Fibroblast of the aortic adventitia (primary cell): ENCODE results near the gene KLF4. TPM values are rescaled to one million over a fixed set of nuclear protein-coding genes. Genes with fewer than 3 reads are reported as not detected.

Experiments used
- DNase-seq: peaks from one replicate; pipeline ENCODE4 v3.0.0-alpha.2; 2010; ENCODE audit warnings: low read depth
- H3K4me3 ChIP-seq: 2 replicates; pipeline ENCODE4 v1.5.1; 2011; ENCODE audit warnings: low read depth, mild to moderate bottlenecking, control low read depth, low read length, moderate library complexity
- total RNA-seq: library from RNA; depleted of rRNA; stranded (reverse); fragments of >200 nt; gene quantifications from 2 replicates; pipeline ENCODE4 v1.2.3, GENCODE V29; 2012; ENCODE audit warnings: low replicate concordance
- TF ChIP-seq, protein P1 (sequence below): IDR thresholded peaks from 2 replicates; pipeline ENCODE4 v1.5.1; 2011; ENCODE audit warnings: mild to moderate bottlenecking, low read length, control low read depth, inconsistent platforms; ENCODE audit not compliant: insufficient read depth

The KLF4 gene
- total RNA-seq, 1 donor = 43.9 TPM

DNA sequence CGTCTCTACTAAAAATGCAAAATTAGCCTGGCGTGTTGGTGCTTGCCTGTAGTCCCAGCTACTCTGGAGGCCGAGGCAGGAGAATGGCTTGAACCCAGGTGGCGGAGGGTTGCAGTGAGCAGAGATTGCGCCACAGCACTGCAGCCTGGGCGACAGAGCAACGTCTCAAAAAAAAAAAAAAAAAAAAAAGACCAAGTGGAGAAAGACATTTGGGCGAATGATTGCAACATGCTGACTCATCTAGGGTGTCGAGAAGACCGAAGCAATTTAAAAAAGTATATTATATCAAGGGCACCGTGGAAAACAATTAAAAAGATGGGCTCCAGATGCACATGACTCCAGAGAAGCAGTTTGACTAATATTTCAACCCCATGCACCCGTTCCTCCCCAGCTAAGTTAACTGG is 9.2 kb downstream of the KLF4 start:
- H3K4me3 ChIP-seq = peak overlapping the region; percentile 45
- DNase-seq = peak; percentile 91
- TF ChIP-seq, protein P1, sequence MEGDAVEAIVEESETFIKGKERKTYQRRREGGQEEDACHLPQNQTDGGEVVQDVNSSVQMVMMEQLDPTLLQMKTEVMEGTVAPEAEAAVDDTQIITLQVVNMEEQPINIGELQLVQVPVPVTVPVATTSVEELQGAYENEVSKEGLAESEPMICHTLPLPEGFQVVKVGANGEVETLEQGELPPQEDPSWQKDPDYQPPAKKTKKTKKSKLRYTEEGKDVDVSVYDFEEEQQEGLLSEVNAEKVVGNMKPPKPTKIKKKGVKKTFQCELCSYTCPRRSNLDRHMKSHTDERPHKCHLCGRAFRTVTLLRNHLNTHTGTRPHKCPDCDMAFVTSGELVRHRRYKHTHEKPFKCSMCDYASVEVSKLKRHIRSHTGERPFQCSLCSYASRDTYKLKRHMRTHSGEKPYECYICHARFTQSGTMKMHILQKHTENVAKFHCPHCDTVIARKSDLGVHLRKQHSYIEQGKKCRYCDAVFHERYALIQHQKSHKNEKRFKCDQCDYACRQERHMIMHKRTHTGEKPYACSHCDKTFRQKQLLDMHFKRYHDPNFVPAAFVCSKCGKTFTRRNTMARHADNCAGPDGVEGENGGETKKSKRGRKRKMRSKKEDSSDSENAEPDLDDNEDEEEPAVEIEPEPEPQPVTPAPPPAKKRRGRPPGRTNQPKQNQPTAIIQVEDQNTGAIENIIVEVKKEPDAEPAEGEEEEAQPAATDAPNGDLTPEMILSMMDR = no peak

DNA sequence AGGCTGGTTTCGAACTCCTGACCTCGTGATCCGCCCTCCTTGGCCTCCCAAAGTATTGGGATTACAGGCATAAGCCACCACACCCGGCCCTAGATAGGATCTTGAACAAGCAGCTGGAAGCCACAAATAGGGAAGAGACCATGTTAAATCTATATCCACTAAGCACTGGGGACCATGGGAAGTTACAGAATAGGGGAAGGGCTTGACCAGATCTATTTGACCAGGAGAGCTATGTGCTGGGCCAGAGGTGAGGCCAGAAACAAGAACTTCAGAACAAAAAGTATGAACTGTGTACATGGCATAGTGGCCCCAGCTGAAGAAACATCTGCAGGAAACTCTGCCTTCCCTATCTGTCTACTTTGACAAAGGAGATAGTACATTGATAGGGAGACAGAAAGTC is 10.8 kb downstream of the KLF4 start:
- no peak for DNase-seq
- TF ChIP-seq, protein P1 = no peak
- H3K4me3 ChIP-seq = no peak overlapping the region

DNA sequence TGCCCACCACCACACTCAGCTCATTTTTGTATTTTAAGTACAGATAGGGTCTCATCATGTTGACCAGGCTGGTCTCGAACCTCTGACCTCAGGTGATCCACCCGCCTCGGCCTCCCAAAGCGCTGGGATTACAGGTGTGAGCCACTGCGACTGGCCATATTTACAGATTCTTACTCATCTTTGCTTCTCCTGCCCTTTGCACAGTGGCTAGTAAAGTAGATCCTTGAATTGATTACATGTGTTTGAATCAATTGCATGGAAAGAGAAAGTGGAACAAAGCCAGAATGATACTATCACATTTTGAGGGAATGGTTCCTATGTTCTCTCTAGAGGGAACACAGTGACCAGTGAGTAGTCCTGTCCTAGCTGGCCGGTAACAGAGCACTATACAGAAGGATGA is 15.4 kb downstream of the KLF4 start:
- TF ChIP-seq, protein P1 = no peak
- H3K4me3 ChIP-seq = no peak overlapping the region
- no peak for DNase-seq

DNA sequence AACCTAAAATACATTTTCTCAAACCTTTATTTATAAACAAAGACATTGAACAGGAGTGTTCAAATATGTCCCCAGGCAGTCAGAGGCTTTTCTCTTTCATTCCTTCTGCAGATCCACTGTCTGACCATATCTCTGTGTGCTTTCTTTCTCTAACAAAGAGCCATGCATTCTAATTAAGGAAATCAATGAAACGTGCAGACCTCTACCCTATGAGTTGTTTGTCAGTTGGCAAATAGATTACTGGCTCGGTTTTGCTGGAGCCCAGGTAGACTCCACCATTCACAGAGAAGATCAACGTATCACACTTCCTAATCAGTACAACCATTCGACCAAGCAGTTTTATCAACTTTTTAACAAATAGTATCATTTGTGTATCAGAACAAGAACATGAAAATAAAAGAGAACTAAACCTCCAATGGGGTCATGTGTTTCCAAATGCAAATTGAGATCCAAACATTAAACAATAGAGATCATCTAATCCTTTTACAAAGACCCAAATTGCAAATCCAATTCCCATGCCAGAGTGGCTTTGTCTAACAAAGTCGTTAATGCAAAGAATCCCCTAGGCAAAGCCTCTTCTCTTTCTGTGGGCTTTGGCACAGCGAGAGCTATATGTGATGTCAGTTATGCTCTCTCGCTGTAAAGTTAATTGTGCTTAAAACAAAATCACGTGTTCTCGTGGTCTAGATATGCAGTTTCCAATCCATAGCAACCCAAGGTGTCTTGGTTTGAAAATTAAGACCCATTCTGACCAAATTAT is 16.8 kb downstream of the KLF4 start:
- no peak overlapping the region for H3K4me3 ChIP-seq
- no peak for DNase-seq
- TF ChIP-seq, protein P1 = no peak

DNA sequence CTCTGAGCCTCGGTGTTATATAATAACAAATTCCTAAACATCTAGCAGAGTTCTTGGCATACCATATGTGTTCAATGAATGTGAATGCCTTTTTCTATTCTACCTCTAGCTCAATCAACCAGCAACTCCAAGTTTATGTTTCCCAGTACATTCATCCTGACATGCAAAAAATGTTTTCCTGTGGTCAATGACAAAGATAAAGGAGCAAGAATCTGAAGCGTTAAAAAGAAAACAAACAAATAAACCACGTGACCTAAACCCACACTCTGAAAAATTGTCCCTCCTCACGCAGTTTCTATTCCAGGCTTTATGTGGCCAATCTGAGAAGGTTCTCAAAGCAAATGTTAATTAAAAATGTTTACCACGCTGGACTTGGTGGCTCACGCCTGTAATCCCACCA is 18.0 kb downstream of the KLF4 start:
- no peak for DNase-seq
- TF ChIP-seq, protein P1 = no peak
- no peak overlapping the region for H3K4me3 ChIP-seq

DNA sequence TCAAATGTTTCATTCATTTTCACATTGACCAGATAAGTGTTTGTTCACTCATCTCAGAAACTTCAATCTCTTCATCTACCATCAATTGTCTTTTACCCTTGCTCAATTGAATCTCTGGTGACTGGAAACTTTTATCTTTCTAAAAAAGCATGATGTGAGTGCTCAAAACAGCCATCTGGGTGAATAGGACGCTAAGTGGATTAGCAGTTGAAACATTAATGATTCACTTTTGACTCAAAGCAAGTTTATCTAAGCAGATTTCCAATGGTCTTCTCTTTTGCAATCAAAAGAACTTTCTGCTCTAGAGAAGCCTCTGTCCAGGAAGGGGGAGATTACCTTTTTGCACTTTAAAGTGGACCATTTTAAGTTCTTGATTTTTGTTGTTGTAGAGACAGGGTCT is 22.2 kb downstream of the KLF4 start:
- no peak overlapping the region for H3K4me3 ChIP-seq
- peak; percentile 21 for DNase-seq
- TF ChIP-seq, protein P1 = no peak

DNA sequence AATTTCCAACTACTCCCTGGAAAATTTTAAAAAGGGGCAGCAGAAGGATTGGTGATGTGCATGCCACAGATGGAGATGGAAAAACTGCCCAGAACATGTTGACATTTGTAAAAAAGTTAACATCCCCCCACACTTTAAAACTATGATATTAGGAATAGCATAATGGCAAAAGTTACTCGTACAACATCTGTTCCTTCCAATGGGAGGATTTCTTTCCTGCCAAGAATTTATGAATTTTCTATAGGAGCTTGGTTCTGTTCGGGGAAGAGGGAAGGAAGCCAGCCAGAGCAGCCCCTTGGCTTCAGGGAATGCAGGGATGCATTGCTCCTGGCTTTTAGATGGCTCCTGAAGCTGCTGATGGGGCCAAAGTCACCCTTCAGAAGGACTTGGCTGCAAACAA is 22.7 kb downstream of the KLF4 start:
- TF ChIP-seq, protein P1 = no peak
- no peak overlapping the region for H3K4me3 ChIP-seq
- no peak for DNase-seq
